Mesothelial cell of epicardium (in vitro differentiated cells): ENCODE data around the gene CLIP1. TPM values are rescaled to one million over a fixed set of nuclear protein-coding genes. Genes with fewer than 3 reads are reported as not detected.

Experiments used
- DNase-seq, 2 experiments: peaks; one replicate each; pipeline ENCODE4 v3.0.0; 2021; ENCODE audit warnings: low spot score in 2 of 2; ENCODE audit not compliant: unreplicated experiment in 2 of 2
- H3K27ac Mint-ChIP-seq: 2 replicates; pipeline ENCODE4 v1.8.0; 2021; ENCODE audit warnings: mixed read lengths
- H3K27me3 Mint-ChIP-seq: 2 replicates; pipeline ENCODE4 v1.8.0; 2021; ENCODE audit warnings: low read depth, mixed read lengths
- H3K36me3 Mint-ChIP-seq: 2 replicates; pipeline ENCODE4 v1.8.0; 2021; ENCODE audit warnings: mixed read lengths
- H3K4me1 Mint-ChIP-seq: 2 replicates; pipeline ENCODE4 v1.8.0; 2021; ENCODE audit warnings: mixed read lengths
- H3K4me3 Mint-ChIP-seq: 2 replicates; pipeline ENCODE4 v1.8.0; 2021; ENCODE audit warnings: mild to moderate bottlenecking, moderate library complexity, mixed read lengths
- H3K9me3 Mint-ChIP-seq: 2 replicates; pipeline ENCODE4 v1.8.0; 2021; ENCODE audit warnings: mixed read lengths
- CTCF ChIP-seq: fragments of 200-600 bp; sonication (generic); IDR thresholded peaks from one replicate; pipeline ENCODE4 v1.5.0; 2021; ENCODE audit warnings: antibody characterized with exemption; ENCODE audit not compliant: unreplicated experiment
- total RNA-seq: library from RNA; stranded (reverse); gene quantifications from 3 replicates; pipeline ENCODE4 v1.2.1, GENCODE V29; 2021

CLIP1 gene
- total RNA-seq, 1 donor from 2014 or later, result 65.2 TPM

- Mint-ChIP-seq H3K36me3 (no peaks in the 10 kb centered on the region), H3K4me1 (peaks cover 5% of the 10 kb centered on the region), H3K27ac (no peak overlapping the region), H3K4me3 (no peak overlapping the region), H3K27me3 (no peaks in the 10 kb centered on the region), H3K9me3 (no peaks in the 10 kb centered on the region)
- no peak for DNase-seq
- TF ChIP-seq CTCF, result no peak
Measured at GRCh38 chr12:122460641-122461040, 38.2 kb upstream of the CLIP1 start.

GRCh38 chr12:122460061-122460460, 37.6 kb upstream of the CLIP1 start:
- Mint-ChIP-seq H3K27me3 (no peaks in the 10 kb centered on the region), H3K27ac (no peak overlapping the region), H3K9me3 (no peaks in the 10 kb centered on the region), H3K4me3 (no peak overlapping the region), H3K4me1 (peaks cover 5% of the 10 kb centered on the region), H3K36me3 (no peaks in the 10 kb centered on the region)
- no peak for DNase-seq
- no peak for TF ChIP-seq CTCF

DNA sequence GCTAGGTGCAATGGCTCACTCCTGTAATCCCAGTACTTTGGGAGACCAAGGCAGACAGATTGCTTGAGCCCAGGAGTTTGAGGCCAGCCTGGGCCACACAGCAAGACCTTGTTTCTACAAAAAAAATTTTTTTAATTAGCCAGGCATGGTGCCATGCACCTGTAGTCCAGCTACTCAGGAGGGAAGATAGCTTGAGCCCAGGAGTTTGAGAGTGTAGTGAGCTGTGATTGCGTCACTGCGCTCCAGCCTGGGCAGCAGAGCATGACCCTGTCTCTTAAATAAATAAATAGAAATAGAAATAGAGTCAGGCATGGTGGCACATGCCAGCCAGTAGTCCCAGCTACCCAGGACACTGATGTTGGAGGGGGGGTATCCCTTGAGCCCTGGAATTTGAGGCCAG, 36.7 kb upstream of the CLIP1 start:
- TF ChIP-seq CTCF, result no peak
- Mint-ChIP-seq H3K27ac (no peak overlapping the region), H3K27me3 (no peaks in the 10 kb centered on the region), H3K36me3 (no peaks in the 10 kb centered on the region), H3K9me3 (no peaks in the 10 kb centered on the region), H3K4me1 (peaks cover 3% of the 10 kb centered on the region), H3K4me3 (no peak overlapping the region)
- DNase-seq, result no peak

GRCh38 chr12:122458105-122459035, 35.9 kb upstream of the CLIP1 start:
- Mint-ChIP-seq H3K4me1 (no peaks in the 10 kb centered on the region), H3K27me3 (no peaks in the 10 kb centered on the region), H3K27ac (no peak overlapping the region), H3K4me3 (no peak overlapping the region), H3K9me3 (no peaks in the 10 kb centered on the region), H3K36me3 (no peaks in the 10 kb centered on the region)
- TF ChIP-seq CTCF, result no peak
- DNase-seq, result no peak

DNA sequence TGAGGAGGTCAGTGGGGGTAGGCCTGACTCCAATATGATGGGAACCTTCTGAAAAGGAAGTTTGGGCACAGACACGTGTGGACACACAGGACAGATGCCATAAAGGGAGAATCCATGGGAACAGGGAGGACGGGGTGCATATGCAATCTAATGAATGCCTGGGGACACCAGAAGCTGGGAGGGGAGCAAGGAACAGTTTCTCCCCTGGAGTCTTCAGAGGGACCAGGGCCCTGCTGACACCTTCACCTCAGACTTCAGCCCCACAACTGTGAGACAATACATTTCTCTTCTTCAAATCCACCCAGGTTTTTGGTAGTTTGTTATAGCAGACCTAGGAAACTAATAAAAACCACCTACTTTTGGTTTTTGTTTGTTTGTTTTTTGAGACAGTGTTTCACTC, 35.2 kb upstream of the CLIP1 start:
- H3K9me3 Mint-ChIP-seq, result no peaks in the 10 kb centered on the region
- no peak overlapping the region for H3K27ac Mint-ChIP-seq
- no peak for DNase-seq
- H3K4me1 Mint-ChIP-seq, result peaks cover 3% of the 10 kb centered on the region
- TF ChIP-seq CTCF, result no peak
- H3K27me3 Mint-ChIP-seq, result no peaks in the 10 kb centered on the region
- H3K4me3 Mint-ChIP-seq, result no peak overlapping the region
- H3K36me3 Mint-ChIP-seq, result no peaks in the 10 kb centered on the region
